GM23248 (cell line): ENCODE data around the gene CALN1.

Source experiments
- EZH2 ChIP-seq: fragments of 200-600 bp; sonication (generic); IDR thresholded peaks from 2 replicates; pipeline ENCODE4 v1.6.1; 2018; ENCODE audit warnings: antibody characterized with exemption, mild to moderate bottlenecking; ENCODE audit not compliant: insufficient read depth, poor library complexity, severe bottlenecking
- EZH2phosphoT487 ChIP-seq: fragments of 200-600 bp; sonication (generic); IDR thresholded peaks from 2 replicates; pipeline ENCODE4 v1.6.1; 2018; ENCODE audit warnings: antibody characterized with exemption, moderate library complexity, mild to moderate bottlenecking, low read depth; ENCODE audit not compliant: insufficient read depth

DNA sequence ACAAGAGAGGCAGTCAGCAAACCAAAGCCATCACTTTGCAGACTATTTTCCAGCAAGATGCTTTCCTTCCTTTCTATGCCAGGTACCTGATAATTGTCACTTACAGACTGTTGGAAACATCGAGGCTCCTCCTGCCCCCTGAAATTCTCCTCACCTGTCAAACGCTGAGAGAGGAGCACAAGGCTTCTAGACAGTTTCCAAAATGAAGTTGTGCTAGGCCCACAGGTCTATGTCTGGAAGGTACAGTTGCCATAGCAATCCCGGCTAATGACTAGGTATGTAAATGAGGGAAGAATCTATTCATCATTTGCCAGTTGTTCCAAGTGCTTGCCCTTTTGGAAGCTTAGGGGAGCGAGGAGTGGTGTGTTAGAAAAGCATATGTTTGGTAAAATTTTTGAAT lies 334.4 kb downstream of the CALN1 start:
- TF ChIP-seq EZH2: no peak
- TF ChIP-seq EZH2phosphoT487: no peak
